ENCODE results near the gene EWSR1.

EWSR1 gene

GRCh38 chr22:29325785-29326315, 57.8 kb downstream of the EWSR1 start:
- no peaks in the 10 kb centered on the region for H3K4me1 ChIP-seq (ENCODE audit: control insufficient read depth, insufficient read depth, low read length)
- POLR2A ChIA-PET: no interaction called here
- H3K27ac ChIP-seq (ENCODE audit: extremely low read depth, low read depth, low read length): no peak overlapping the region
- peak; percentile 94 for TF ChIP-seq ZNF133 (tag by site-specific recombination; IDR thresholded peaks at IDR 0.05)
- TF ChIP-seq ZNF776 (tag by site-specific recombination; IDR thresholded peaks at IDR 0.05; ENCODE audit: borderline replicate concordance): no peak
- H3K9me3 ChIP-seq (ENCODE audit: control insufficient read depth, insufficient read depth, low read depth, low read length): no peaks in the 10 kb centered on the region
- CTCF ChIA-PET: interaction anchor here (0.8 to 1.1 kb wide), 2 partner anchors 14 to 15 kb away, joined by 3 read pairs; no protein-coding TSS in a partner anchor
- H3K4me3 ChIP-seq (ENCODE audit: low read depth, low read length): no peak overlapping the region
- H3K36me3 ChIP-seq (ENCODE audit: control insufficient read depth in 2 of 2, insufficient read depth in 1 of 2, low read length in 2 of 2): peaks cover 0 to 52% of the 10 kb centered on the region in 2 experiments; a peak in 2 of 3 replicates

GRCh38 chr22:29326481-29326880, 58.4 kb downstream of the EWSR1 start:
- H3K36me3 ChIP-seq (ENCODE audit: control insufficient read depth in 2 of 2, insufficient read depth in 1 of 2, low read length in 2 of 2): peaks cover 0 to 58% of the 10 kb centered on the region in 2 experiments; a peak in 2 of 3 replicates
- H3K4me1 ChIP-seq (ENCODE audit: control insufficient read depth, insufficient read depth, low read length): no peaks in the 10 kb centered on the region
- TF ChIP-seq PRDM4 (tag by site-specific recombination; IDR thresholded peaks at IDR 0.05) (no peak), SP3 (tag by site-specific recombination; IDR thresholded peaks at IDR 0.05) (no peak), ZNF169 (tag by site-specific recombination; IDR thresholded peaks at IDR 0.05) (no peak), ZBTB10 (tag by site-specific recombination; IDR thresholded peaks at IDR 0.05) (no peak), WT1 (tag by site-specific recombination; IDR thresholded peaks at IDR 0.05) (no peak), ZNF580 (tag by site-specific recombination; IDR thresholded peaks at IDR 0.05) (no peak), ZBTB17 (tag by site-specific recombination; IDR thresholded peaks at IDR 0.05) (no peak), ZNF398 (tag by site-specific recombination; IDR thresholded peaks at IDR 0.05) (no peak), ZNF785 (tag by site-specific recombination; IDR thresholded peaks at IDR 0.05) (no peak), PRDM10 (tag by site-specific recombination; IDR thresholded peaks at IDR 0.05) (no peak), ZBTB6 (tag by site-specific recombination; IDR thresholded peaks at IDR 0.05) (no peak)
- no peaks in the 10 kb centered on the region for H3K9me3 ChIP-seq (ENCODE audit: control insufficient read depth, insufficient read depth, low read depth, low read length)
- no peak overlapping the region for H3K4me3 ChIP-seq (ENCODE audit: low read depth, low read length)
- H3K27ac ChIP-seq (ENCODE audit: extremely low read depth, low read depth, low read length): no peak overlapping the region
- ChIA-PET POLR2A (no interaction called here), CTCF (interaction anchor here (2.3 kb wide), 1 partner anchor 9 kb away, joined by 7 read pairs; no protein-coding TSS in a partner anchor)

All from HEK293 (cell line).